ENCODE results near the gene RPS6KA2.
"Not testable (repeated sequence)": the region's sequence is repeated elsewhere in the genome, so short reads cannot be mapped to it uniquely, and the experiment has no call there.

Gene RPS6KA2

DNA sequence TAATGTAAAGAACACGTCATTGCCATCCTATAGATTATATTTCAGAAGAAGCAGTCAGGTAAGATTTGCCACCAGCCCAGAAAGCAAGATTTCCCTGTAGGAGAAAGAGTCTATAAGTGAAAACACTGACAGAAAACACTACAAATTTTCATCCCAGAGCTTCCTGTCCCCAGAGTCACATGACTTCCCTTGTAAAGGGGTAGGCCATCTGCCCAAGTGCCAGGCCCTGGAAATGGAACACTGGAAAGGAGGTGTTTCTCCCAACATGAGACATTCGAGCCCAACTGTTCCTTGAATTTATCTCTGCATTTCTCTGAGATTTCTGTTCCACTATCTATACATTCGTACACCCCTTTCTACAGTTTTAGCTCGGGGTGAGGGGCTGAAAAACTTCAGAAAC, 87.5 kb downstream of the RPS6KA2 start:
- DNase-seq (ENCODE audit: extremely low spot score), result no peak
- POLR2A ChIA-PET, result no interaction called here
- CTCF ChIA-PET, result no interaction called here
- no peak for TF ChIP-seq TARDBP (IDR thresholded peaks at IDR 0.05)

DNA sequence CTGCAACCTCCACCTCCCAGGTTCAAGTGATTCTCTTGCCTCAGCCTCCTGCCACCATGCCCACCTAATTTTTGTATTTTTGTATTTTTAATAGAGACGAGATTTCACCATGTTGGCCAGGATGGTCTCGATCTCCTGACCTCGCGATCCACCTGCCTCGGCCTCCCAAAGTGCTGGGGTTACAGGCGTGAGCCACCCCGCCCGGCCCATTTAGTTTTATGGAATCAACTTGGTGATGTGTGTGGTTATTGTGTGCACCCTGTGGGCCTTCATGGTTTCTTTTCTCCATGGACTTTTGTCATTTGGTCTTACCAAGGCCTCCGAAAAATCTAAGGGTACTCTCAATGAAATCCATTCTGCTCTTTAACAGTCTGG, 88.1 kb downstream of the RPS6KA2 start:
- DNase-seq (ENCODE audit: extremely low spot score); POLR2A ChIA-PET; CTCF ChIA-PET: not testable (repeated sequence)

DNA sequence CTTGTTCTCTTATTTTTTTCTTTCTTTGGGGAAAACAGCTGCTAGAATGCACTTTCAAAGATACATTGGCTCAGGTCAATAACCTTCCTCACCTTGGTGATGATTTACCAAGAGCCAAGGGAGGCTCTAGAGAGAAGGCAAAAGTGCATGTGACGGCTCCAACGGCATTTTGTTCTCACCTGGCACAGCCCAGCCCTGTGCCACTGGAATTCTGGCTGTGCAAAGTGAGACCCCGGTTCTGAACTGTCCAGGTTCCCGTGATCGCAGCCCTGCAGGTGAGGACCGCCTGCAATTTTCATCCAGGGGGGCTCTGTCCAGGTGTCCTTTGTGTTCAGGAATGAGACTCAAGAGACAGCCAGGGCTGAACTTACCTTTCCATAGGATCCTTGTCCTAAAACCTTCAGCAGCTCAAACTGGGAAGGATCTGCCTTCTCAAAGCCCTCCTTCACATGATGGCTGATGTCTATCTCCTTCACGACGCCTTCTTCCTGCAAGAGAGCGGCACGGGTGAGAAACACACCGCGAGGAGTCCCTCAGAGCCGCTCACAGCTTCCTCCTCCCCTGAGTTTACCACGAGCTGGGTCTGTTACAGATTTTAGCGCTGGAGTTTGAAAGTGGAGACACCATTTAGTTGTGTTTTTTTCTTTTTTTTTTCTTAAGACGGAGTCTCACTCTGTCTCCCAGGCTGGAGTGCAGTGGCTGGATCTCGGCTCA, 88.6 kb downstream of the RPS6KA2 start:
- DNase-seq (ENCODE audit: extremely low spot score), result no peak
- ChIA-PET CTCF (no interaction called here), POLR2A (no interaction called here)
- no peak for TF ChIP-seq L3MBTL2 (conservative IDR thresholded peaks at IDR 0.05)
- no peak for TF ChIP-seq FOXA1 (IDR thresholded peaks at IDR 0.05)
- TF ChIP-seq ELF4 (IDR thresholded peaks at IDR 0.05), result no peak

DNA sequence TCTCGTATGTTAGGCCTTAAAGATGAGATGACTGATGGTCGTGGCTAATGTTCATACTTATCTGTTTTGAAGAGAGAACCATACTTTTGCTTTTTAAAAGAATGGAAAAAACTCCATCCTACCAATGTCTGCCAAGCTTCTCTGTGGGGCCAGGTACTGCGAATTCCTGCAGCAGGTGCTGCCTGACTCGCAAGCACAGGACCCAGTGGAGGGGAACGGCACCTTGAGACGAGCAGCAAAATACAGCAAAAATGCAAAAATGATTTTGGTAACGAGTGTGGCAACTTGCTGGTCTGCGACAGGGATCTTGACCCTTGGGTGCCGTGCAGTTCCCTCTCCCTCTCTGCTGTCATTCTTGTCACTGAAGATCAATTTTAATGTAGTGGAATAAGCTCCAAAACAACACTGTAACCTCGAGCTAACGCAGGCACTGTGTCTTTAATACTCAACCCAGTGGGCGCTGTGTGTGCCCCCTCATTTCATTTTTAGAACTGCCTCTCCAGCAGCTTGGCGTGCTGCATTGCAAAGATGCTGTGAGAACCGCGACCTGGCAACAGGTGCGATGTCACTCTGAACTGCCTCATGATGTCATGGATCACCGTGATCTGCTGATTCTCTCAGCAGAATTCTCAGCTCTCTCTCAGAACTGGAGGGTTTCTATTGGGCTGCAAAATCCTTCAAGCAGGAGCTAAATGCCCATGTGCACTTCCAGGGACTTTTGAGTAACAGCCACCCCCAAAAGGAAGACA, 92.2 kb downstream of the RPS6KA2 start:
- ChIA-PET CTCF (no interaction called here), POLR2A (no interaction called here)
- no peak for TF ChIP-seq HDGF (IDR thresholded peaks at IDR 0.05; ENCODE audit: borderline replicate concordance)
- no peak for TF ChIP-seq SUZ12 (IDR thresholded peaks at IDR 0.05)

DNA sequence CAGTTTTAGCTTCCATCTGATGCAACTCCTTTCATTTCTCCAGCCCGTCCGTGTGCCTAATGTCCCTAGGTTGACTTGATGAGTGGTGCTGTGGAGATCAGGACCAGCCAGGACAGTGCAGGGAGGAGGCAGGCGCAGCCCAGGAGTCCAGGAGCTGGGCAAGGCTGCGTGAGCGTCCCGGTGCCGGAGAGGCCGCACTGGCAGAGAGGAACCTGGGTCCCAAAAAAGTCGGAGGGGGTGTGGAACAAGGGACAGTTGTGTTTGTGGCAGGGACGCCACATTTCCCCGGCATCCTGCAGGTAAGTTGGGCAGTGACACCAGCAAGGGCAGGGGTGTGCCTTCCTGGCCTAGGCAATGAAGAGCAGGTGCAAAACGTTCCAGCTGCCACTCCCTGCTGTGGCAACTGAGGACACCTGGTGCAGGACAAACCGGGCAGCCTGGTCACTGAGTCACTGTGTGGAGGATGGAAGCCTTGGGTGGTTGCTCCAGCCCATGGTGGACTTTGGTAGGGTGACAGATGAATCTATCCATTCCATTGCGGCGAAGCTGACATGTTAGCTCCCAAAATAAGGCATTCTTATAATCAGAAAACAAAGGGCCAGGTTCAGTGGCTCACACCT, 93.7 kb downstream of the RPS6KA2 start:
- CTCF ChIA-PET, result no interaction called here
- POLR2A ChIA-PET, result no interaction called here
- TF ChIP-seq SP1 (IDR thresholded peaks at IDR 0.05) (no peak), ZNF384 (IDR thresholded peaks at IDR 0.05) (no peak)
- DNase-seq (ENCODE audit: extremely low spot score), result no peak

More for the DNA sequence above, 92.2 kb downstream of the RPS6KA2 start:
- DNase-seq (ENCODE audit: extremely low spot score), result no peak

DNA sequence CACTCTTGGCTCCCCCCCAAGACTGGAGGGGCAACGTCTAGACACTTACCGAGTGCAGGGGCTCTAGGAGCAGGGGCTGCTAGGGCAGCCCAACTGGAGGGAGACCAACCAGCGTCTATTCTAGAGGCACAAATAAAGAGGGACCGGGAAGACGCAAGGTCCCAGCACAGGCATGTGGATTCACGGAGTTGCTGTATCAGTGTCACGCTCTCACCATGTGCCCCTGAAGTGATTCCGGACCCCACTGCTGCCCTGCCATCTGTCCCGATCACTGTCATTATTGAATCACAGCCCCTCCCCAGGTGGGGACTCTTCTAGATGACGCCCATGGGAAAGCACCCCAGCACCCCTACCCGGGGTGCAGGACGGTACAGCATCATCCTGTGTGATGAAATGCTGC, 94.7 kb downstream of the RPS6KA2 start:
- no peak for DNase-seq (ENCODE audit: extremely low spot score)
- ChIA-PET POLR2A (no interaction called here), CTCF (no interaction called here)
- TF ChIP-seq SP1 (IDR thresholded peaks at IDR 0.05) (no peak), L3MBTL2 (conservative IDR thresholded peaks at IDR 0.05) (no peak), FOXM1 (IDR thresholded peaks at IDR 0.05; ENCODE audit: borderline replicate concordance) (no peak), CTBP1 (IDR thresholded peaks at IDR 0.05; ENCODE audit: borderline replicate concordance) (no peak), NFRKB (IDR thresholded peaks at IDR 0.05) (no peak), BHLHE40 (IDR thresholded peaks at IDR 0.05; ENCODE audit: borderline replicate concordance) (no peak), ARNT (IDR thresholded peaks at IDR 0.05) (no peak), SUZ12 (IDR thresholded peaks at IDR 0.05) (no peak), FOXK2 (IDR thresholded peaks at IDR 0.05) (no peak), ZNF384 (IDR thresholded peaks at IDR 0.05) (no peak)
- TF ChIP-seq, protein P1, sequence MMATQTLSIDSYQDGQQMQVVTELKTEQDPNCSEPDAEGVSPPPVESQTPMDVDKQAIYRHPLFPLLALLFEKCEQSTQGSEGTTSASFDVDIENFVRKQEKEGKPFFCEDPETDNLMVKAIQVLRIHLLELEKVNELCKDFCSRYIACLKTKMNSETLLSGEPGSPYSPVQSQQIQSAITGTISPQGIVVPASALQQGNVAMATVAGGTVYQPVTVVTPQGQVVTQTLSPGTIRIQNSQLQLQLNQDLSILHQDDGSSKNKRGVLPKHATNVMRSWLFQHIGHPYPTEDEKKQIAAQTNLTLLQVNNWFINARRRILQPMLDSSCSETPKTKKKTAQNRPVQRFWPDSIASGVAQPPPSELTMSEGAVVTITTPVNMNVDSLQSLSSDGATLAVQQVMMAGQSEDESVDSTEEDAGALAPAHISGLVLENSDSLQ (IDR thresholded peaks at IDR 0.05), result no peak

DNA sequence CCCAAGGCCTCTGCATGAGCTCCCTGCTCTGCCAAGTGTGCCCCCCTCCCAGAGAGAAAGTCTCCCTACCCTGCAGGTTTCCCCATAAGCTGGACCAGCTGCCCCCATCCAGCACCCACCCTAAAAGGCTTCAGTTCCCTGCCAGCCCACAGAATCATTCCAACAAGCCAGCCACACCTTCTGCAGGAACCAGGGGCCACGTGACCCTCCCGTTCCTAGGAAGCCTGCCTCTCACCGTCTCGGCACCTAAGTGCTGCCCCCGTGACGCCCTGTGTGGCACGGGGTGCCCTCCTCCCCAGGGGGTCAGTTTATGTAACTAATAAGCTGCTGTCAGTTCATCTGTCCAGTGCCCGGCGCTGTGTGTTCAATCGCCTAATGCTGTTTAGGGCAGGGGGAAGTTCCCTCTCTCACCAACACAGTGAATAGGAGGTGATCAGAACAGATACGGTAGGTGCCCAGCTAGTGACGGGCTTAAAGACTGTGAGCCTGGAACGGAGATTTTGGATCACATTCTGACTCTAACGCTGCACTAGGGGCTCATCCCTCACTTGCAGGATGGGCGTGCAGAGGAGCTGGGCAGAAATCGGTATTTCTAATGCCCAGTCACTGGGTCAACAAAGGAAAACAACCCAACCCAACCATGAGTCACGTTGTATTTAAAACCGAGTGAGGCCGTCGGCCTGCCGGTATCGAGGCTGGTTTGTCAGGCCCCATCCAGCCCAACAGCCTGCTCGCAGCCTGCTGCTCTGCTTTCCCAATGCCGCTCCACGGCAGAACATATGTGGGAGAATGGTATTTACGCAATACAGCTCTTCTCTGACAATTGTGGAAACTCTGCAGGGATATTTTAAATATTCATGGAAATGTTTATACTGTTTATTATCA, 96.6 kb downstream of the RPS6KA2 start:
- no peak for TF ChIP-seq L3MBTL2 (conservative IDR thresholded peaks at IDR 0.05)
- no peak for TF ChIP-seq SUZ12 (IDR thresholded peaks at IDR 0.05)
- no peak for TF ChIP-seq CTBP1 (IDR thresholded peaks at IDR 0.05; ENCODE audit: borderline replicate concordance)
- no peak for TF ChIP-seq TARDBP (IDR thresholded peaks at IDR 0.05)
- no peak for TF ChIP-seq FOXA1 (IDR thresholded peaks at IDR 0.05)
- no peak for TF ChIP-seq NFRKB (IDR thresholded peaks at IDR 0.05)
- TF ChIP-seq HDGF (IDR thresholded peaks at IDR 0.05; ENCODE audit: borderline replicate concordance), result no peak
- no peak for TF ChIP-seq ELF4 (IDR thresholded peaks at IDR 0.05)
- no peak for TF ChIP-seq BHLHE40 (IDR thresholded peaks at IDR 0.05; ENCODE audit: borderline replicate concordance)
- TF ChIP-seq SP1 (IDR thresholded peaks at IDR 0.05), result no peak
- TF ChIP-seq ARNT (IDR thresholded peaks at IDR 0.05), result no peak
- TF ChIP-seq FOXK2 (IDR thresholded peaks at IDR 0.05), result no peak
- TF ChIP-seq FOXM1 (IDR thresholded peaks at IDR 0.05; ENCODE audit: borderline replicate concordance), result no peak
- no peak for TF ChIP-seq LEF1 (IDR thresholded peaks at IDR 0.05; ENCODE audit: borderline replicate concordance)
- no peak for TF ChIP-seq ZNF384 (IDR thresholded peaks at IDR 0.05)
- TF ChIP-seq, protein P1 (IDR thresholded peaks at IDR 0.05), result no peak
- CTCF ChIA-PET, result no interaction called here
- POLR2A ChIA-PET, result no interaction called here
- DNase-seq (ENCODE audit: extremely low spot score), result no peak
